ENCODE measurements around the gene BBIP1. TPM values are rescaled to one million over a fixed set of nuclear protein-coding genes. Genes with fewer than 3 reads are reported as not detected.
A peak's percentile ranks its signal among the peaks of the same experiment; 100 is the strongest.

Gene BBIP1
- total and polyA plus RNA-seq, 9 of the 15 experiments (the other 6 are each of a cell fraction or from before 2014, with no cell fraction given): 5.2 to 31.0 (median 19.4) TPM

GRCh38 chr10:110872145-110872983, 46.6 kb downstream of the BBIP1 start (continued):
- TF ChIP-seq NEUROD1 (IDR thresholded peaks at IDR 0.05; ENCODE audit: borderline replicate concordance, low read depth, low read length, partially characterized antibody) (no peak), NFRKB (IDR thresholded peaks at IDR 0.05; ENCODE audit: low read depth) (peak; percentile 60; the same call in 1 of the 2 replicates), KDM2B (CRISPR knock-in tag; IDR thresholded peaks at IDR 0.05) (no peak), GTF2E2 (tag; IDR thresholded peaks at IDR 0.05) (peak; percentile 39; the same call in 1 of the 2 replicates), BRF1 (IDR thresholded peaks at IDR 0.05; ENCODE audit: borderline replicate concordance, extremely low read depth, insufficient read length) (no peak), ZNF277 (CRISPR knock-in tag; IDR thresholded peaks at IDR 0.05; ENCODE audit: borderline replicate concordance) (no peak), NBN (IDR thresholded peaks at IDR 0.05; ENCODE audit: low read depth) (no peak; the same call in 1 of the 2 replicates), NCOR1 (IDR thresholded peaks at IDR 0.05) (peak; percentile 37; the same call in 1 of the 2 replicates), SAP30 (IDR thresholded peaks at IDR 0.05; ENCODE audit: borderline replicate concordance, insufficient read depth, low read depth, low read length, poor library complexity, severe bottlenecking) (no peak), ASH1L (IDR thresholded peaks at IDR 0.05; ENCODE audit: borderline replicate concordance, low read depth, partially characterized antibody) (no peak), MCM2 (IDR thresholded peaks at IDR 0.05; ENCODE audit: low read depth) (no peak), NFE2 (IDR thresholded peaks at IDR 0.05; ENCODE audit: low read depth) (no peak), HOXB6 (CRISPR knock-in tag; IDR thresholded peaks at IDR 0.05; ENCODE audit: borderline replicate concordance) (no peak), THAP12 (CRISPR knock-in tag; IDR thresholded peaks at IDR 0.05) (no peak), ZNF175 (CRISPR knock-in tag; IDR thresholded peaks at IDR 0.05; ENCODE audit: low read depth) (0 out of 2 replicates have a peak, but pooled peaks have one; percentile 37), ZNF511 (CRISPR knock-in tag; IDR thresholded peaks at IDR 0.05) (peak; percentile 37; the same call in 1 of the 2 replicates), GABPB2 (CRISPR knock-in tag; conservative IDR thresholded peaks at IDR 0.05) (no peak), DACH1 (IDR thresholded peaks at IDR 0.05; ENCODE audit: partially characterized antibody) (no peak), JUNB (CRISPR knock-in tag; conservative IDR thresholded peaks at IDR 0.05) (no peak), ZNF274 (IDR thresholded peaks at IDR 0.05; ENCODE audit: borderline replicate concordance, low read depth, low read length) (no peak), SUPT5H (IDR thresholded peaks at IDR 0.05) (no peak), PCBP1 (IDR thresholded peaks at IDR 0.05; ENCODE audit: low read depth, low read length, poor library complexity, severe bottlenecking) (peak; percentile 30), E2F1 (CRISPR knock-in tag; IDR thresholded peaks at IDR 0.05) (no peak)

Data from K562 (cell line).